HG02588 (cell line): ENCODE data around the gene DPM2.

Experiments
- ATAC-seq: cut with Tn5 transposase; IDR thresholded peaks from one replicate; pipeline ENCODE4 v1.9.1; 2021; ENCODE audit warnings: mild to moderate bottlenecking, moderate library complexity; ENCODE audit not compliant: unreplicated experiment

Gene DPM2

DNA sequence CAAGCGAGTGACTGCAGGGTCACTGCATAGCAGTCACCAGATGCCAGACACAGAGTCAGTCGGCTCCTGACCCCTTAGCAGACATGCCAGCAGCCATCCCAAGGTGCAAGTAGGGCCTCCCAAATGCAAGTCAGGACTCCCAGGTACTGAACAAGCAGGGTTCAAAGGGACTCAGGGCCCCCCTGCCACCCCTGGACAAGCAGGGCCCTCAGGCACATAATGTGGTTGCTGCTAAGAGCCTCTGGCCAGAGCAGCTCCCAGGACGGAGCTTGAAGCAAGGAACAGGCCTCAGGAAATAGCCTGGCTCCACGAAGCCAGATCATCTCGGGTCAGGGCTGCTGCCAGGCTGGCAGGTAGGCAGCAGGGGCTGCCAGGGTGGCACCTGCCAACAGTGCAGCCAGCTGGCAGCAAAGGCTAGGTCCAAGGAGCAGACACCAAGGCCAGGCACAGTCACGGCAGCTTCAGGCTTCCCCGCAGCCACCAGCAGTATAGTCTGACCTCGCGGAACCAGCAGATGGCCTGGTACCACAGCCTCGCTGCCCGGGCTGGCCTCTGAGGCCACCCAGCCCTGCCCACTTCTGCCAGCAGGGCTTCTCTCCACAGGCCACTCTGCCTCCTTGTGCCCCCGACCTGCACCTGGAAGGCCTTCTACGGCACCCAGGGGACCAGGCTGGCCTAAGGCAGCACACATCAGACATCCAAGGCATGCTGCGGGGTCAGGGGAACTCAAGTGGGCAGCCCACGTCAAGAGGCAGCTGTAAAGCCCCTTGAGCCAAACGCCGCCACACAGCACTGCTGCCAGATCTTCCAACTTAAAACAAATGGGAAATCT, 35.7 kb upstream of the DPM2 start:
- no peak for ATAC-seq

DNA sequence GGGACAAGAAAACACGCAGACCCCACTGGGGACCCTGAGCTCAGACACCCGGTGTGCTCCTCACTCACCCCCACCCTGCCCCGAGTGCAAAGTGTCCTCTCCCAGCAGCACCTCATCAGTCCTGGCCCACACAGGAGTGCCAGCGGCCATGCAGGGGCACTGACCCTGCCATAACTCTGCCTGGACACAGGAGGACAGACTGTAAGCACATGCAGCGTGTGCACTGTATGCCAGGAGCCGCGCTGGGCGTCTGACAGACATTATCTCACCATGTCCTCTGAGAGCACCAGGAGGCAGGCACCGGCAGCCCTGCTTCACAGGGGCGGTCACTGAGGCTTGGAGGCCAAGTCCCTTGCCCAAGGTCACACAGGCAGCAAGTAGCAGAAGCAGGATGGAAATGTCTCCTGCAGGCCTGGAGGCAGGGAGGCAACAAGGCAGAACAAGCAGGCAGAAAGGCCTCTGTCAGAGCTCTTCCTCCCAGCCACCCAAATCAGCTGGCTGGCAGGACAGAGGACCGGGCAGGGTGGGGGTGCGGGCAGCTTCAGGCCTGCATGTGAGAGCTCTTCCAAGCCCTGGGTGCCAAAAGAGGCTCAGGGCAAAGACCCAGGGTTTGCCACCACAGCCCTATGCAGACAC, 34.7 kb upstream of the DPM2 start:
- ATAC-seq = no peak

DNA sequence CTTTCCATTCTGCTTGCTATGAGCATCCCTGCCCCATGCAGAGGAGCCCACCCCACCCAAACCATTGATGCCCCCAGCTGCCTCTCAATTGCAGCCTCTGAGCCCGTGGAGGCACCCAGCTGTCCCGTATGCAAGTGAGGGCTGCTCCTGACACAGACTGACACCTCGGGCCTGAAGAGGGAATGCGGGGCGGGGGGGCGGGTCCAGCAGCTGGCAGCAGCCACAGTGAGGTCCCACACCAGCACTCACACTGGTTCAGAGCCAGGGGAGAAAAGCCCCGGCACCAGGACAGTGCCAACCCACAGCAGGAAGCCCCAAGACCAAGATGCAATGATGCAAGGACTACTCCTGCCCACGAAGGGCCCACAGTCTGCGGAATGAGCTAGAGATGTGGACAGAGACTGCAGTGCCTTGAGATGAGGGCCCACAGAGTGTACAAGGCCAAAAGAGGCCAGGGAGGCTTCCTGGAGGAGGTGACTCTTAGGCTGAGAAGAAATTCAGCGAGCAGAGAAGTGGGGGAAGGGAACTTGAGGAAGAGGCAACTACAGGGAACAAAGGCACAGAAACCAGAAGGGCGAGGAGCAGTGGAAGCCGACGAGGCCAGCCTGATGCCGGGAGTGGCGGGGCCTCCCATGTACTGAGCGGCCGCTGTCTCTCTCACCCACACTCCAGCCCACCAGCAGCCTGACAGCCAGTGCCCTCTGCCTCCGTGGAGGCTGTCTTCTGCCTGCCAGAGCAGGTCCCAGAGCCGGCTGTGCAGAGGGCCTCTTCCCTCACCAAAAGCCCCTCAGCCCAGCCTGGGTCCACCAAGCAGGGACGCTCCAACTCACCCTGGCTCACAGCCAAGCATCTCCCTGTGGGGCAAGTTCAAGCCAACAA, 33.9 kb upstream of the DPM2 start:
- ATAC-seq = no peak

DNA sequence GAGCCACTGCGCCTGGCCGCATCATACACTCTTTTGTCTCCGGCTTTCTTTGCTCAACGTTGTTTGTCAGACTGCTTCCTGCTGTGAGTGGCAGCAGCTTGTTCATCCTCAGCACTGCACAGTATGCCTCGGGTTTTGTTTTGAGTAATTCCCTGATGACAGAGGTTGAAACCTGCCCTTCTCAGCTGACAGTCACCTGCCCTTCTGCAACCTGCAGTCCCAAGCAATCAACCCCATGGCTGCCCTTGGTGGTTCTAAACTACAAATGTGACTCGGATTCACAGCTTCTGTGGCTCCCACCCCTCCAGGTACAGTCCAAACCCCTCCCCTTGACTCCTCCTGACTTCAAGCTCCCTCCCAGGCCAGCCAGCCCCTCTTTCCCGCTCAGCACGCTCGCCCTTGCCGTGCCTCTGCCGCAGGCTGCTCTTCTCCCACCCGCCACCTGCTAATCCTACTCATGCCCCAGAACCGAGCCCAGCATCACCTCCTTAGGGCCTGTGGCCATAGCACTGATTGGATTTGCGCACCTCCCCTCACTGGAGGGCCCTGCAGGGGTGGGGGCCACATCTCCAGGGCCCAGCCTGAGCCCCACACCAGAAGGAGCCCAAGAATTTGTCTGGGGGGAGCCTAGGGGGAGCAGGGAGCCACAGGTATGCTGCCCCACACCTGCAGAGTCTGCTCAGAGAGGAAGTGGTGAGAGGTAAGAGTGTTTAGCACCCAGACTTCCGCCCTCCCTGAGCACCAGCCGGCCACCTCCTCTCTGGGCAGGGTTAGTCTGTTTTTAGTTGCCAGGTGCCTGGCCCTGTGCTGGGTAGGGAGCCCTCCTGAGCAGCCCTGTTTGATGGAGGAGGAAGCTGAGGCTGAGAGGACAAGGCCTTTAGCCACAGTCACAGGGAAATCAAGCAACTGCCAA, 33.0 kb upstream of the DPM2 start:
- peak; percentile 75 for ATAC-seq

DNA sequence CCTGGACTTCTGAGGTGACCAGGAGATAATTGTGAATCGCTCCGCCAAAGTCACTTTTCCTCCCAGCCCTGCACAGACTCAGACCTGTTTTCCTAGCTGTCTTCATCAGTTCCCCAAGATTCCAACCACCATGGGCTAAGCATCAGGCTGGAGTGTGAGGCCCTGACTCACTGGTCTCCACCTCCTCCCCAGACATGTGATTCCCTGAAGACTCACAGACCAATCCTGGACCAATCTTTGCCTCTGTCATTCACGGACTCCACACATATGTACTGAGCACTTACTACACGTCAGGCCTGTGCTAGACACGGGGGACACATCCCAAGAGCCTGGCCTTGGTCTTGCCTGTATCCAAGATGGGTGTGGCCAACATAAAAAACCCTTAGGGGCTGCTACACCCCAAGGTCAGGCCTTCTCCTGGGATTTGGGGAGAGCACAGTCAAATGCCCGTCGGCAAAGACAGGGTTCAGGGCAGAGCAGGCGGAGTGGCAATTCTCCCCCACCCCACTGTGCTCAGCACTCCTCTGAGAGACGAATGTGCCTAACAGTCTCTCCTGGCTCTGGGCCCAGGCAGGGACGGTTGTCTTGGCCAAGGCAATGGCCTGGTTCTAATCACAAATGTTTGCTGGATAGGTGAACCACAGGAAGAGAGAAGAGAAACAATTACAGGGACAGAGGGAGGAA, 31.2 kb upstream of the DPM2 start:
- no peak for ATAC-seq

DNA sequence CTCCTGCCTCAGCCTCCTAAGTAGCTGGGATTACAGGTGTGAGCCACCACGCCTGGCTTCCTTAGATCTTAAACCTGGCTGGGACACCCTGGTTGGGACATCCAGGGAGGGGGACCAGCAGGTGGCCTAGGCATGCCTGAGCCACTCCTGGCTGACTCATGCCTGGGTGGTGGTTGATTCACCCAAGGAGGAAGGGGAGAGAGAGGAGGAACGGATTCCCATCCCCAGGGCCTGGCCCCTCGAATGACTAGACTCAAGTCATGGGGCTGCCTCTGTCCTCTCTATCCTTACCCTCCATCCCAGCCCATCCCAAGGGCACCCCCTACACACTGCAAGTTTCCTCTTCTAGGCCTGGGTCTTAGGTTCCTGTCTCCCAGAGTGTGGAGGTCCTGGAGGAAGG, 30.4 kb upstream of the DPM2 start:
- no peak for ATAC-seq

DNA sequence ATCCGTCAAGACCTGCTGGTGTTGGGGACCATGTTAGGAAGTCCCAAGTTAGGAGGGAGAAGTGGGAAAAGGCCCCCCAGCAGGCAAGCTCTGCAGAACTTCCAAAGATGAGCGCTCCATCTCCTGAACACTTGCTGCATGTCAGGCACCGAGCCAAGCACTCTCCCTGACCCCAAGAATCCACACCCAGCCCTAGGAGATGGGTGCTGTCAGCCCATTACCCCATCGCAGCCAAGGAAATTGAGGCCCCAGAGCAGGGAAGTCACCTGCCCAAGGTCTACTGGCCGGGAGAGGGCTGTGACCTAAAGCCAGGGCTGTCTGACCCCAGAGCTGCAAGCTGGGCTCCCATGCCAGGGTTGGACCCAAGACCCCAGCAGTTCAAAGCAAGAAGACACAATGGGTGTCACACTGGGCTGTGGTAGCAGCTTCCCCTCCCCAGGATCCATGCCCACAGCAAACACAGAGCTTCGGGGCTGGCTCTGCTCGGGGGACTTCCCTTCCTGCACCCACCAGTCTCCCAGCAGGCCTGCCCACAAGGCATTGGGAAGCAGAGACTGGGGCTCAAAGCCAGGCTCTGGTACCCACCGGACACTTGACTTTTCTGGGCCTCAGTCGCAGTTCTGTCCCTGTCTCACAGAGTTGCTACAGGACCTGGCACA, 29.6 kb upstream of the DPM2 start:
- no peak for ATAC-seq

DNA sequence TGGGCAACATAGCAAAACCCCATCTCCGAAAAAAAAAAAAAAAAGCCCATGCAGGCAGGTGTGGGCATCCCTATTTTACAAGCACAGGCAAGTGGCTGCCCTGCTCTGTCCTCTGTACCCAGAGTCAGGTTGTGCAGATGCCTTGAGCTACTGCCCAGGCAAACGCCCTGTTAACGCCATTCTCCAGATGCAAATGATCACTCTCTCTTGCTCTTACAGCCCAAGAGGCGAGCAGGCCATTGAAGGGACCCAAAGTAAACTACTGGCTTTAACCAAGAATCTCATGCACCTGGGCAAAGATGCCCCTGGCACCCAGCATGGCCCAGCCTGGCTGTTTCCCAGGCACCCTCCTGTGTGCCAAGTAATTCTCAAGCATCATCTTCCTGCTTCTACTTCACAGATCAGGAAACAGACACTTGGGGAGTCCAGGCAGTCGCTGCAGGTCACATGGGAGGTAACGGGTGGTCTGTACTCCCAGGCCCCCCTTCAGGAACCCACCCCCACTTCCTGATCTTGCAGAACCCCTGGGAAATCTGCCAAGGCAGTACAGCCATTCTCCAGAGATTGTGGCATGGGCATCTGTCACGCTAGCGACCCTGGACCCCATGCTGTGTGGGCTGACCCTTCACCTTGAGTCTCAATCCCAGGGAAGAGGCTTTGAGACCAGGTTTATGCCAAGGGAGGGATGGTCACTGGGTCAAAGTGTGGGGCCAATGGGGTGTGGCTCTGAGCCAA, 28.9 kb upstream of the DPM2 start:
- ATAC-seq = no peak

DNA sequence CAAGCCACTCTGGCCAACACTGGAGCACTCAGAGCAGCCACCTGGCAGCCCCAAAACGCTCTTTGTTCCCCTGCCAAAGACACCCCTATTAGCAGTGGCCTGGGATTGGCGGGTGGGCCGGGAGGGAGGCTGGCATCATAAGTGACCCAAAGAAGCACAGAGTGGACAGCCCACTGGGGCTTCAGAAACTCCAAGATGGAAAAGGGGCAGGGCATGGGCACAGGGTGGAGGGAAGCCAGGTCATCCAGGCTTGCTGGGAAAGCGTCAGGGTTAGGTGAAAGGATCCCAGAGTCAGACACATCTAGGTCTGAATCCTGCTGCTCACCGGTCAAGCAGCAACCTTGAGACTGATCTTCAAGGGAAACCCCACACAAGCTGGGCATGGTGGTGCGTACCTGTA, 28.3 kb upstream of the DPM2 start:
- ATAC-seq = no peak

DNA sequence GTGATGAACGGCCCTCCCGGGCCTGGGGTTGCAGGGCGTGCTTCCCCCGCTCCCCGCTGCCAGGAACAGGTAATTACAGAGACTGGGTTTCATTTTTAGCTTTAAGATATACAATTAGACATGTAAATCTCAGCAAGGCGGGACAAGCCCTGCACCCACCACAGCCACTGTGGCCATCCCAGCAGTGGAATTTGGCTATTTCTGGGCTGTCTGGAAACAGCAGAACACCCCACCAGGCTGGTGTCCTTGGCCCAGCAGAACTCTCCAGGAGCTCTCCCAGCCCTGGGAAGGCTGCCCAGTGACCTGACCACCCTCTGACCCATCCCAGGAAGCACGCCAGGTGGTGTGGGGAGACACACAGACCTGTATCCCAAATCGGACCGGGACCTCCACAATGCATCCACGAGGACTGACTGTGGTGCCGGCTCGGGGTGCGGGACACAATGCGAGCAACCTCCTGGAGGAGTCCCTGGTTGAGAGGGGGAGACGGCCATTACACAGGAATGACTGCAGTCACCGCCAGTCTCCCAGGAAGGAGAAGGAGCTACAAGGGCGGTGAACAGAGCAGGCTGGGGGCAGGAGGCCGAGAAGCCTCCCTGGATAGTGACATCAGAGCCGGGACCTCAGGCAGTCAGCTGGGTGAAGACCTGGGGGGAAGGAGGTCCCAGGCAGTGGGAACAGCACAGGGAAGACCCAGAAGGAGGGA, 25.9 kb upstream of the DPM2 start:
- no peak for ATAC-seq

DNA sequence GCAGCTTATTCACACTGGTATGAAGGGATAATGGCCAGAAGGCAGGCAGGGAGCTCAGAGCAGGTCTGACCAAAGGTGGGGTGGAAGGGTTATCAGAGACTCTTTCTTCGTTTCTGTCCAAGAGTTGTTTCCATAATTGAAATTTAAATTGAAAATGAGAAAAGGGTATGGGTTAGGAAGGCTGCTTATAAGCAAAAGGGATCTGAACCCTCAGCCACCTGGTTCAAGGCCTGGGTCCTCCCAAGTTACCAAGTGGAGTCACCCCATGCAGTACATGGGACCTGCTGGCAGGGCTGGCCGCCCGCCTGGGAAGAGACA, 25.3 kb upstream of the DPM2 start:
- no peak for ATAC-seq

DNA sequence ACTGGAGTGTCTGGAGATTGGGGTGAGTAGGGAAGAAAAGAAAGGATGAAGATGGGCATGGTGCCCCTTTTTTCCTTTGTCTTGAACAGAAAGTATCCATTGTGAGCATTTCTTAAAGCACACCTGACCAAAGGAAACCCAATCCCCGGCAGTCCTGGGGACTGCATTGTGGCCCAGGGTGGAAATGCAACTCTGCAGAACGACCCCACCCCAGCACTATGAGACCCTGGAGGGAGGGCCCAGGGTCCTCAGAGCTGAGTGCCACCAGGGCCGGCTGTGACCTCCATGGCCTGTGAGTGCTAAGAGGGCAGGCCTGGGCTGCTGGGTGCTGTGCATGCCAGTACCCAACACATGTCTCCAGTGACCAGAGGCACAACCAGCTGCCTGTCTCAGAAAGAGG, 24.6 kb upstream of the DPM2 start:
- no peak for ATAC-seq

DNA sequence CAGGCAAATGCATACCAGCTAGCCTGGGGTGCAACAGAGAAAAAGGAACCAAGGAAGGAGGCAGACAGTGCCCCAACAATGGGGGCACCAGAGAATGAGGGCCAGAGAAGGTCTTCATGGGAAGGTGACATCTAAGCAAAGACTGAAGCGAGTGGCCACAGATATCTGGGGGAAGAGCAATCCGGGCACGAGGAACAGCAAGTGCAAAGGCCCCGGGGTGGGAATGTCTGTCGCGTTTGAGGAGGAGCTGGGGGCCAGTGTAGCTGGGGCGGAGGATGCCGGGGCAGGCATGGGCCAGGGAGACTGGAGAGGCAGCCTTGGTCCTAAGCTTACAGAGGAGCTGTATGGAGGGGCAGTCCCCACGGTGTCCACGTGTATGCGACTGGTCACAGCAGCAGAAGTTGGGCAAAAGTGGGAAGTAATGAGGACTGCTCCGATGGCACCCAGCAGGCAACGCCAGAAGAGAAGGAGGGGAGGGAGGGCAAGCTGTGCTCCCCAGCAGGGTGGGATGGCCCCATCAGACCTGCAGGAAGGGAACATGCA, 24.0 kb upstream of the DPM2 start:
- no peak for ATAC-seq

DNA sequence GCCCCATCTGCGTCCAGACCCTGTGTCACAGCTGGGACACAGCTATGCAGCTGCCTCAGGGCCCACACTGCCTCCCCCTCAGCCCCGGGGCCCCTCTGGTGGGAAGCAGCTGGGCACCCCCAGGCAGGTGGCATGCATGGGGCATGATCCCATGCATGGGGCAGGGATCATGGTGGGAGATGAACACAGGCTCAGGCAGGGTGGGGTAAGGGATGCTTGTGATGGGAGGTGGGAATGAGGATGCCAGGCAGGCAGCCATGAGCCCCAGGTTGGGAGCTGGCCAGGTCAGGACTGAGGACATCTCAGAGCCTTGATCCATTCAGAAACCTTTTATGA, 23.5 kb upstream of the DPM2 start:
- ATAC-seq = no peak

DNA sequence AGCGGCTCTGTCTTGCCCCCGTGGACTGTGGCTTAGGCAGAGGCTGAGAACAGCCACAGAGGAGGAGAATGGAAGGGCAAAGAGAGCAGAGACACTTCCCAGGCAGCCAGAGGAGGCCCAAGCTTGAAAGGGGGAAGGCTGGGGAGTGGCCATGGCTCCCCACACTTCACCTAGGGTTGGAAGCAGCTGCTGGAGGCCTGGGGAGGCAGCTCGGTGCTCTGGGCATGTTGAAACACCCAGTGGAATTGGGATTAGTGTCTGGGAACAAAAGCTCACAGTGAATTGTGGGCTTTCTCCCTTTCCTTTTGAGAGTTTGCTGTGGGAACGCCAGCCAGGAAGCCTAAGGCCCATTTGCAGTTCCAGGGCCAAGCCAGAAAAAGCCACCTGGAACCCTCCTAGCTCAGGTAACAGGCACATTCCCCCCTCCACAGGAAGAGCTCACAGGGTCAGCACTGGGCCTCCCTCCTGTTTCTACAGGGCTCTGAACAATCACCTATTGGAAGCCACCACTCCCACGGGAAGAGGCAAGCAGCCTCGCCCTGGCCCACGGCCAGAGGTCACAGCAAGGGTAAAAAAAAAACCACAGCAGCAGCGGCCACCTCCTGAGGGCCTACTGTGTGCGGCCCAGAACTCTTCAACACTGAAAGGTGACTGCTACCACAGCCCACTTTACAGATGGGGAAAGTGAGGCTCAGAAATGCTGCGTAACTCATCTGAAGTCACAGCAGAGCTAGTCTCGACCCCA, 22.9 kb upstream of the DPM2 start:
- ATAC-seq = no peak

DNA sequence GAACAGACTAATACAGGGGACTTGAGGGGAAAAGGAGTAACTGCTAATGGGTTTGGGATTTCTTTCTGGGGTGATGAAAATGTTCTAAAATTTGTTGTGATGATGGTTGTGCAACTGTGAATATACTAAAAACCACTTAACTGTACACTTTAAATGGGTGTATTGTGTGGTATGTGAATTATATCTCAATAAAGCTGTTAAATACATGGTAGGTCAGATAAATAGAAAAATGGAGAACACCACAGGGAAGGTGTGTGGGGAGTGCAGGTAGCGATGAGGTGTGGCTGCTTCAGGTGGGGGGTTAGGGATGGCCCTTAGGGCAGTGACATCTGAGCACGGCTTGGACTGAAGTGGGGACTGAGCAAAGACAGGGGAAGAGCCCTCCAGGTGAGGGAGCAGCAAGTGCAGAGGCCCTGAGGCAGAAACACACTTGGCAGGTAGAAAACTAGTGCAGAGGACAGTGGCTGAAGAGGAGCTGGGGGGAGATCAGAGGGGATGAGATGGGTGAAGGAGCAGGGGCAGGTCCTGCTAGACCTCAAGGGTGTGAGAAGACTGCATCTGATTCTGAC, 22.3 kb upstream of the DPM2 start:
- no peak for ATAC-seq

DNA sequence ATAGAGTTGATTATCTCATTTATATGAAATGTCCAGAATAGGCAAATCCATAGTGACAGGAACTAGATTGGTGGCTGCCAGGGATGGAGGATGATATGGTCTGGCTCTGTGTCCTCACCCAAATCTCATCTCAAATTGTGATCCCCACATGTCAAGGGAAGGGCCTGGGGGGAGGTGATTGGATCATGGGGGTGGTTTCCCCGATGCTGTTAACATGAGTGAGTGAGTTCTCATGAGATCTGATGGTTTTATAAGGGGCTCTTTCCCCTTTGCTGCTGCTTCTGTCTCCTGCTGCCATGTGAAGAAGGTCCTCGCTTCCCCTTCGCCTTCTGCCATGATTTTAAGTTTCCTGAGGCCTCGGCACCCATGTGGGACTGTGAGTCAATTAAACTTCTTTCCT, 21.7 kb upstream of the DPM2 start:
- ATAC-seq = no peak
